HepG2 (cell line): ENCODE data around the gene TH. TPM values are rescaled to one million over a fixed set of nuclear protein-coding genes. Genes with fewer than 3 reads are reported as not detected.

Experiments used
- ATAC-seq: fragments of 200-7000 bp; cut with Tn5 transposase; 3 replicates; pipeline ENCODE4 v1.9.1; 2020; ENCODE audit warnings: mild to moderate bottlenecking, moderate library complexity
- BruUV-seq: library from RNA; stranded (reverse); fragments of 400-500 nt; replicated peaks from 2 replicates; lab custom pipeline; 2021; lab: Mats Ljungman, UMichigan
- CTCF ChIA-PET: fragments of 300-600 bp; formaldehyde crosslinking; extraction: SDS; loops from one replicate; lab custom pipeline; 2021; ENCODE audit warnings: low total read pairs, inconsistent platforms, low intra/inter-chr PET ratio; lab: Yijun Ruan, JAX
- POLR2A ChIA-PET: fragments of 350-600 bp; sonication (Branson Sonifier 250); formaldehyde crosslinking; loops from one replicate; lab custom pipeline; 2020; ENCODE audit warnings: antibody characterized with exemption, inconsistent platforms; lab: Yijun Ruan, JAX
- DNase-seq: peaks from one replicate; pipeline ENCODE4 v3.0.0-alpha.2; 2015; ENCODE audit warnings: low spot score
- FAIRE-seq: peaks from 3 replicates; lab custom pipeline; 2011; peaks lifted over from hg19 to GRCh38; lab: Jason Lieb, UNC
- H2AFZ ChIP-seq: one replicate; pipeline ENCODE4 v1.6.1; 2011; ENCODE audit warnings: low read length, inconsistent platforms
- H3K27ac ChIP-seq: fragments of 300-600 bp; 3 replicates; pipeline ENCODE4 v1.8.0; 2011; ENCODE audit warnings: mixed run types, mild to moderate bottlenecking, mixed read lengths, low read length, inconsistent platforms; ENCODE audit not compliant: insufficient read depth; ENCODE audit errors: extremely low read length
- H3K27me3 ChIP-seq, 2 experiments: fragments of 200-600 bp in 1 of 2; 2 replicates in 1 of 2; 3 replicates in 1 of 2; pipeline versions ENCODE4 v1.6.0 to v1.8.0; 2011; ENCODE audit warnings: low read length in 2 of 2, mild to moderate bottlenecking in 2 of 2, moderate library complexity in 2 of 2, inconsistent platforms in 1 of 2; ENCODE audit not compliant: insufficient read depth in 2 of 2, control insufficient read depth in 1 of 2
- H3K36me3 ChIP-seq, 2 experiments: fragments of 200-600 bp in 1 of 2; replicated peaks in 1 of 2; 2 replicates in 1 of 2; 3 replicates in 1 of 2; pipeline versions ENCODE4 v1.5.1 to v1.8.0; 2011; ENCODE audit warnings: low read length in 2 of 2, inconsistent platforms in 1 of 2; ENCODE audit not compliant: insufficient read depth in 2 of 2, control insufficient read depth in 1 of 2
- H3K4me1 ChIP-seq: 2 replicates; pipeline ENCODE4 v1.5.1; 2012; ENCODE audit warnings: low read length, inconsistent platforms; ENCODE audit not compliant: insufficient read depth
- H3K4me2 ChIP-seq: 2 replicates; pipeline ENCODE4 v1.6.0; 2011; ENCODE audit warnings: low read depth, low read length, inconsistent platforms
- H3K4me3 ChIP-seq, 3 experiments: fragments of 200-600 bp in 1 of 3; sonication (generic), shearing (Covaris generic) in 1 of 3; replicated peaks in 1 of 3; 2 replicates each; pipeline ENCODE4 v1.5.1; 2011 to 2016; ENCODE audit warnings: low read length in 3 of 3, inconsistent platforms in 2 of 3, low read depth in 2 of 3, mild to moderate bottlenecking in 2 of 3, control low read depth in 1 of 3, mixed read lengths in 1 of 3; ENCODE audit not compliant: insufficient read depth in 1 of 3
- H3K79me2 ChIP-seq: one replicate; pipeline ENCODE4 v1.6.1; 2011; ENCODE audit warnings: low read length, inconsistent platforms; ENCODE audit not compliant: insufficient read depth
- H3K9ac ChIP-seq: 2 replicates; pipeline ENCODE4 v1.6.0; 2011; ENCODE audit warnings: mild to moderate bottlenecking, low read depth, low read length, inconsistent platforms; ENCODE audit not compliant: insufficient read depth
- H3K9me3 ChIP-seq: 2 replicates; pipeline ENCODE4 v1.5.1; 2012; ENCODE audit warnings: mild to moderate bottlenecking, low read length
- H4K20me1 ChIP-seq: 2 replicates; pipeline ENCODE4 v1.6.0; 2011; ENCODE audit warnings: inconsistent platforms, mild to moderate bottlenecking, low read length, moderate library complexity; ENCODE audit not compliant: insufficient read depth
- AKAP8 ChIP-seq: sonication (generic); formaldehyde crosslinking; IDR thresholded peaks from 2 replicates; pipeline ENCODE4 v1.5.1; 2020; ENCODE audit warnings: mild to moderate bottlenecking, missing genetic modification reagents
- CEBPB ChIP-seq: IDR thresholded peaks from 2 replicates; pipeline ENCODE4 v1.6.1; 2011; ENCODE audit warnings: low read depth, low read length, improper control_type of control experiment, borderline replicate concordance
- HOXA3 ChIP-seq: sonication (generic); formaldehyde crosslinking; IDR thresholded peaks from 2 replicates; pipeline ENCODE4 v1.5.0; 2020; ENCODE audit warnings: missing genetic modification reagents
- MTF1 ChIP-seq: sonication (generic); formaldehyde crosslinking; IDR thresholded peaks from 2 replicates; pipeline ENCODE4 v1.5.0; 2020; ENCODE audit warnings: missing genetic modification reagents
- RBM39 ChIP-seq: fragments of 200-400 bp; formaldehyde crosslinking; IDR thresholded peaks from one replicate; pipeline ENCODE4 v1.6.1; 2018; ENCODE audit warnings: antibody characterized with exemption, mild to moderate bottlenecking, low read depth, low read length; ENCODE audit not compliant: poor library complexity, severe bottlenecking
- U2AF1 ChIP-seq: fragments of 200-400 bp; formaldehyde crosslinking; optimal IDR thresholded peaks from 2 replicates; pipeline ENCODE3; 2017; ENCODE audit warnings: mild to moderate bottlenecking, low read depth, low read length
- ZNF430 ChIP-seq: sonication (generic); formaldehyde crosslinking; IDR thresholded peaks from 2 replicates; pipeline ENCODE4 v1.9.0; 2021; ENCODE audit warnings: mild to moderate bottlenecking, missing genetic modification reagents
- whole genome bisulfite sequencing: methylation state at CpG from one replicate; pipeline ENCODE4 v1.1.6; 2017; ENCODE audit warnings: low lambda C conversion rate; 5-methylcytosine and 5-hydroxymethylcytosine counted together
- in situ Hi-C: cut with HindIII; loops from 2 replicates; pipeline ENCODE4 v1.10.0; 2017; ENCODE audit warnings: low pct_unique_long_range_greater_than_20kb; ENCODE audit not compliant: extremely low pct_ligation_motif_present
- intact Hi-C: fragments of 100-400 bp; cut with micrococcal nuclease; formaldehyde crosslinking; loops from one replicate; pipeline ENCODE4 v1.10.0; 2022; ENCODE audit not compliant: unreplicated experiment
- polyA plus RNA-seq, 8 experiments: library from polyadenylated mRNA; depleted of rRNA in 3 of 8; stranded (reverse) in 7 of 8; unstranded in 1 of 8; fragments of >200 nt; fragmentation: Illumina TruSeq in 4 of 8; extraction: Trizol in 4 of 8; gene quantifications; 2 replicates each; pipeline versions ENCODE4 v1.2.1 to v1.2.3, GENCODE V29; 2011 to 2016; ENCODE audit warnings: low read depth in 4 of 8, missing spikeins in 1 of 8, mixed read lengths in 1 of 8; ENCODE audit not compliant: insufficient read depth in 1 of 8
- total RNA-seq, 5 experiments: library from RNA; depleted of rRNA; stranded (reverse); fragments of >200 nt; fragmentation: Illumina TruSeq; extraction: Trizol; gene quantifications; 2 replicates each; pipeline ENCODE4 v1.2.3, GENCODE V29; 2016; ENCODE audit warnings: low read depth in 1 of 5
- TF ChIP-seq, protein P1 (sequence below): sonication (generic); formaldehyde crosslinking; IDR thresholded peaks from 2 replicates; pipeline ENCODE4 v1.5.1; 2020; ENCODE audit warnings: missing genetic modification reagents, mild to moderate bottlenecking, borderline replicate concordance
- TF ChIP-seq, protein P2 (sequence below): sonication (generic); formaldehyde crosslinking; IDR thresholded peaks from 2 replicates; pipeline ENCODE4 v1.8.0; 2022; ENCODE audit warnings: missing genetic modification reagents, mild to moderate bottlenecking, borderline replicate concordance
- TF ChIP-seq, protein P3 (sequence below): sonication (generic); formaldehyde crosslinking; conservative IDR thresholded peaks from 2 replicates; pipeline ENCODE4 v1.8.0; 2022; ENCODE audit warnings: mild to moderate bottlenecking, moderate library complexity, missing genetic modification reagents
- TF ChIP-seq, protein P4 (sequence below): sonication (generic); formaldehyde crosslinking; IDR thresholded peaks from 2 replicates; pipeline ENCODE4 v1.4.0; 2020; ENCODE audit warnings: missing genetic modification reagents
- TF ChIP-seq, protein P5 (sequence below): sonication (generic); formaldehyde crosslinking; IDR thresholded peaks from 2 replicates; pipeline ENCODE4 v1.8.0; 2022; ENCODE audit warnings: low read depth, missing genetic modification reagents

Gene TH
- total and polyA plus RNA-seq, 2 of the 13 experiments (the other 11 are each of a cell fraction or from before 2014, with no cell fraction given): 0.36 TPM; not detected in 1

DNA sequence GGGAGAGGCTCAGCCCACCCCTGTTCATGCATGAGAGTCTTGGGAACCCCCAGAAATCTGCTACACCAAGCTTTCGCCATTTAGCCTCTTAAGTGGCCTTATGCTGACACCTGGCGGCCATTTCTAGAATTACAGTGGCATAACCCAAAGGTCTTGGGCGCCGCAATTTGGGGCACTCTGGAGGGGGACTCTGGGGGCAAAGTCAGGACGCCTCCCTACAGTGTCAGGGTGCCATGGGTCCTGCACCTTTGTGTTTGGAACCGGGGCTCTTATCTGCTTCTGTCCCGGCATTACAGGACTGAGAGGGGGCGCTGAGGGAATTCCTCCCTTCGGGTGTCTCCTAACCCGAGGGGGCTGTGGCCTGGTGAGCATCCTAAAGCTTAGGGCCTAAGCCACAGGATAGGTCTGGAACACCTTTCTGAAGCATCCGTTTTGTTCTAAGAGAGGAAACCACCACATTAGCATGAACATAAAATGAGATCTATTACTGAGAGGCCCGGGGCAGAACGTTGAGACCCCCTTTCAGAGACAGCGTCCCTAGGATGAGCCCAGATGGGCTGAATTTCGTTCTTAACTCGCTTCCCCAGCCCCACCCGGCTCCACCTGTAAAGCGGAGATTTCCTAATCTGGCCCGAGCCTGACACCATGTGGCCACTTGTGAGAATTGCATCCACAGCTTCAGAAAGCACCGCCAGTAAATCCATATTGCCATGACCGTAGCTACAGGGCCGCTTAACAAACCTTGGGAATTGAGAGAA, 19.9 kb downstream of the TH start:
- Histone ChIP-seq H3K9ac (no peak overlapping the region), H3K27ac (no peak overlapping the region), H4K20me1 (no peaks in the 10 kb centered on the region), H3K4me3 (peak overlapping the region in 1 of 3 experiments; percentile 31; a peak in 1 of 6 replicates), H2AFZ (no peak overlapping the region), H3K79me2 (no peaks in the 10 kb centered on the region), H3K27me3 (peaks cover 20 to 44% of the 10 kb centered on the region in 2 experiments), H3K9me3 (no peaks in the 10 kb centered on the region), H3K36me3 (no peaks in the 10 kb centered on the region), H3K4me1 (peaks cover 20% of the 10 kb centered on the region), H3K4me2 (peak overlapping the region; percentile 50)
- ChIA-PET CTCF (interaction anchor here (0.8 to 4.2 kb wide), 20 partner anchors 14 to 512 kb away, joined by 3 to 108 read pairs (median 15); partner anchors contain the start of genes MRPL23 and TNNI2), POLR2A (interaction anchor here (0.8 to 2.9 kb wide), 13 partner anchors 15 to 499 kb away, joined by 3 to 21 read pairs (median 5); no protein-coding TSS in a partner anchor)
- DNase-seq (peak; percentile 73), FAIRE-seq (peak; percentile 78), ATAC-seq (peak; percentile 39)
- in situ Hi-C loops: loop anchor here (5.0 kb wide), 4 partner anchors 269 to 494 kb away; partner anchors contain the start of gene KRTAP5-6
- BruUV-seq: no TSS peak
- intact Hi-C loops: loop anchor here (2.0 to 5.0 kb wide), 3 partner anchors 317 to 499 kb away; partner anchors contain the start of gene SYT8
- 3% methylated on average over 11 of the region's 22 CpGs for WGBS
- TF ChIP-seq, protein P1, sequence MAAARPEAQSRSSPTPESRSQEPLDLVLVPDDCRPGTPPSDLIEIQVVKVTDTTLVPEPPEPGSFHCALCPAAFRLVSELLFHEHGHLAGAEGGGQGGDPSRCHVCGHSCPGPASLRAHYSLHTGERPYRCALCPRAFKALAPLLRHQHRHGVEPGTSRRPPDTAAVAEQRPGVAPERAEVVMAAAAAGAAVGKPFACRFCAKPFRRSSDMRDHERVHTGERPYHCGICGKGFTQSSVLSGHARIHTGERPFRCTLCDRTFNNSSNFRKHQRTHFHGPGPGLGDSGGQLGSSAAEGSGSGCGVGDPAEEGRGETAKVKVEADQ (CRISPR knock-in tag): 0 out of 2 replicates have a peak, but pooled peaks have one; percentile 5
- TF ChIP-seq U2AF1 (peak; percentile 31), CEBPB (peak; percentile 47), RBM39 (peak; percentile 18), MTF1 (no peak), AKAP8 (0 out of 2 replicates have a peak, but pooled peaks have one; percentile 31), HOXA3 (0 out of 2 replicates have a peak, but pooled peaks have one; percentile 14), ZNF430 (CRISPR knock-in tag) (peak; percentile 33; the same call in 1 of the 2 replicates)
- TF ChIP-seq, protein P2, sequence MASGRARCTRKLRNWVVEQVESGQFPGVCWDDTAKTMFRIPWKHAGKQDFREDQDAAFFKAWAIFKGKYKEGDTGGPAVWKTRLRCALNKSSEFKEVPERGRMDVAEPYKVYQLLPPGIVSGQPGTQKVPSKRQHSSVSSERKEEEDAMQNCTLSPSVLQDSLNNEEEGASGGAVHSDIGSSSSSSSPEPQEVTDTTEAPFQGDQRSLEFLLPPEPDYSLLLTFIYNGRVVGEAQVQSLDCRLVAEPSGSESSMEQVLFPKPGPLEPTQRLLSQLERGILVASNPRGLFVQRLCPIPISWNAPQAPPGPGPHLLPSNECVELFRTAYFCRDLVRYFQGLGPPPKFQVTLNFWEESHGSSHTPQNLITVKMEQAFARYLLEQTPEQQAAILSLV (CRISPR knock-in tag): peak; percentile 36; the same call in 1 of the 2 replicates
- TF ChIP-seq, protein P3, sequence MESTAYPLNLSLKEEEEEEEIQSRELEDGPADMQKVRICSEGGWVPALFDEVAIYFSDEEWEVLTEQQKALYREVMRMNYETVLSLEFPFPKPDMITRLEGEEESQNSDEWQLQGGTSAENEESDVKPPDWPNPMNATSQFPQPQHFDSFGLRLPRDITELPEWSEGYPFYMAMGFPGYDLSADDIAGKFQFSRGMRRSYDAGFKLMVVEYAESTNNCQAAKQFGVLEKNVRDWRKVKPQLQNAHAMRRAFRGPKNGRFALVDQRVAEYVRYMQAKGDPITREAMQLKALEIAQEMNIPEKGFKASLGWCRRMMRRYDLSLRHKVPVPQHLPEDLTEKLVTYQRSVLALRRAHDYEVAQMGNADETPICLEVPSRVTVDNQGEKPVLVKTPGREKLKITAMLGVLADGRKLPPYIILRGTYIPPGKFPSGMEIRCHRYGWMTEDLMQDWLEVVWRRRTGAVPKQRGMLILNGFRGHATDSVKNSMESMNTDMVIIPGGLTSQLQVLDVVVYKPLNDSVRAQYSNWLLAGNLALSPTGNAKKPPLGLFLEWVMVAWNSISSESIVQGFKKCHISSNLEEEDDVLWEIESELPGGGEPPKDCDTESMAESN (CRISPR knock-in tag): no peak
- TF ChIP-seq, protein P4, sequence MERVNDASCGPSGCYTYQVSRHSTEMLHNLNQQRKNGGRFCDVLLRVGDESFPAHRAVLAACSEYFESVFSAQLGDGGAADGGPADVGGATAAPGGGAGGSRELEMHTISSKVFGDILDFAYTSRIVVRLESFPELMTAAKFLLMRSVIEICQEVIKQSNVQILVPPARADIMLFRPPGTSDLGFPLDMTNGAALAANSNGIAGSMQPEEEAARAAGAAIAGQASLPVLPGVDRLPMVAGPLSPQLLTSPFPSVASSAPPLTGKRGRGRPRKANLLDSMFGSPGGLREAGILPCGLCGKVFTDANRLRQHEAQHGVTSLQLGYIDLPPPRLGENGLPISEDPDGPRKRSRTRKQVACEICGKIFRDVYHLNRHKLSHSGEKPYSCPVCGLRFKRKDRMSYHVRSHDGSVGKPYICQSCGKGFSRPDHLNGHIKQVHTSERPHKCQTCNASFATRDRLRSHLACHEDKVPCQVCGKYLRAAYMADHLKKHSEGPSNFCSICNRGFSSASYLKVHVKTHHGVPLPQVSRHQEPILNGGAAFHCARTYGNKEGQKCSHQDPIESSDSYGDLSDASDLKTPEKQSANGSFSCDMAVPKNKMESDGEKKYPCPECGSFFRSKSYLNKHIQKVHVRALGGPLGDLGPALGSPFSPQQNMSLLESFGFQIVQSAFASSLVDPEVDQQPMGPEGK (CRISPR knock-in tag): peak; percentile 63
- TF ChIP-seq, protein P5, sequence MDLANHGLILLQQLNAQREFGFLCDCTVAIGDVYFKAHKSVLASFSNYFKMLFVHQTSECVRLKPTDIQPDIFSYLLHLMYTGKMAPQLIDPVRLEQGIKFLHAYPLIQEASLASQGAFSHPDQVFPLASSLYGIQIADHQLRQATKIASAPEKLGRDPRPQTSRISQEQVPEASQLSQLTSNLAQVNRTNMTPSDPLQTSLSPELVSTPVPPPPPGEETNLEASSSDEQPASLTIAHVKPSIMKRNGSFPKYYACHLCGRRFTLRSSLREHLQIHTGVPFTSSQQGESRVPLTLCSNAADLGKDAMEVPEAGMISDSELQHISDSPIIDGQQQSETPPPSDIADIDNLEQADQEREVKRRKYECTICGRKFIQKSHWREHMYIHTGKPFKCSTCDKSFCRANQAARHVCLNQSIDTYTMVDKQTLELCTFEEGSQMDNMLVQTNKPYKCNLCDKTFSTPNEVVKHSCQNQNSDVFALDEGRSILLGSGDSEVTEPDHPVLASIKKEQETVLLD (CRISPR knock-in tag): no peak
